Activated CD4-positive, alpha-beta T cell treated with anti-CD3 and anti-CD28 coated beads for 36 hours (primary cell): ENCODE data around the gene UGT1A7. TPM values are rescaled to one million over a fixed set of nuclear protein-coding genes. Genes with fewer than 3 reads are reported as not detected.
"Not testable (repeated sequence)": the region's sequence is repeated elsewhere in the genome, so short reads cannot be mapped to it uniquely, and the experiment has no call there.

Experiments used
- ATAC-seq: fragments of 200-7000 bp; cut with Tn5 transposase; one replicate; pipeline ENCODE4 v1.10.0; 2021; ENCODE audit warnings: mild to moderate bottlenecking, moderate library complexity
- CTCF ChIA-PET: fragments of 350-600 bp; sonication (Branson Sonifier 250); formaldehyde crosslinking; loops from one replicate; lab custom pipeline; 2021; ENCODE audit warnings: antibody characterized with exemption; lab: Charles Lee
- POLR2A ChIA-PET: fragments of 350-600 bp; sonication (Branson Sonifier 250); formaldehyde crosslinking; loops from one replicate; lab custom pipeline; 2021; ENCODE audit warnings: antibody characterized with exemption, inconsistent platforms; lab: Charles Lee
- DNase-seq: peaks from one replicate; pipeline ENCODE4 v3.0.0-alpha.2; 2020
- H3K27ac Mint-ChIP-seq: one replicate; pipeline ENCODE4 v1.8.0; 2021; ENCODE audit warnings: mixed read lengths
- H3K27me3 Mint-ChIP-seq: one replicate; pipeline ENCODE4 v1.8.0; 2021; ENCODE audit warnings: mixed read lengths
- H3K36me3 Mint-ChIP-seq: one replicate; pipeline ENCODE4 v1.8.0; 2021; ENCODE audit warnings: low read depth, mixed read lengths
- H3K4me1 Mint-ChIP-seq: one replicate; pipeline ENCODE4 v1.8.0; 2021; ENCODE audit warnings: mixed read lengths
- H3K4me3 Mint-ChIP-seq: one replicate; pipeline ENCODE4 v1.8.0; 2021; ENCODE audit warnings: mild to moderate bottlenecking, moderate library complexity, mixed read lengths
- H3K9me3 Mint-ChIP-seq: one replicate; pipeline ENCODE4 v1.8.0; 2021; ENCODE audit warnings: low read depth, mixed read lengths
- intact Hi-C, 2 experiments: fragments of 100-400 bp; cut with DNase I in 1 of 2; cut with micrococcal nuclease in 1 of 2; formaldehyde crosslinking; loops; one replicate each; pipeline versions ENCODE4 v1.14.2 to v1.15.1; 2022 to 2024; cut with DNase I, micrococcal nuclease
- total RNA-seq, 2 experiments: library from RNA; stranded (reverse); gene quantifications; one replicate each; pipeline ENCODE4 v1.2.3, GENCODE V29; 2021

Gene UGT1A7
- total RNA-seq, 2 experiments from 2014 or later, result not detected

DNA sequence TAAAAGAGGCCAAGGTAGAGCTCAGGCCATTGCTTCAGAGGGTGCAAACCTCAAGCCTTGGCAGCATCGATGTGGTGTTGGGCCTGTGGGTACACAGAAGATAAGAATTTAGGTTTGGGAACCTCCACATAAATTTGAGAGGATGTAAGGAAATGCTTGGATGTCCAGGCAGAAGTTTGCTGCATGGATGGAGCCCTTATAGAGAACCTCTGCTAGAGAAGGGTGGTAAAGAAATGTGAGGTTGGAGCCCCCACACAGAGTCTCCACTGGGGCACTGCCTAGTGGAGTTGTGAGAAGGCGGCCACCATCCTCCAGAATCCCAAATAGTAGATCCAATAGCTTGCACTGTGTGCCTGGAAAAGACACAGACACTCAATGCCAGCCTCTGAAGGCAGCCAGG is 69.0 kb downstream of the UGT1A7 start:
- H3K4me1 Mint-ChIP-seq, DNase-seq, H3K27ac Mint-ChIP-seq, H3K9me3 Mint-ChIP-seq, H3K4me3 Mint-ChIP-seq, ATAC-seq, POLR2A ChIA-PET, intact Hi-C loops, H3K36me3 Mint-ChIP-seq: not testable (repeated sequence)
- CTCF ChIA-PET, result interaction anchor here (0.7 kb wide), 1 partner anchor 58 kb away, joined by 3 read pairs; no protein-coding TSS in a partner anchor
- peaks cover 24% of the 10 kb centered on the region for H3K27me3 Mint-ChIP-seq

DNA sequence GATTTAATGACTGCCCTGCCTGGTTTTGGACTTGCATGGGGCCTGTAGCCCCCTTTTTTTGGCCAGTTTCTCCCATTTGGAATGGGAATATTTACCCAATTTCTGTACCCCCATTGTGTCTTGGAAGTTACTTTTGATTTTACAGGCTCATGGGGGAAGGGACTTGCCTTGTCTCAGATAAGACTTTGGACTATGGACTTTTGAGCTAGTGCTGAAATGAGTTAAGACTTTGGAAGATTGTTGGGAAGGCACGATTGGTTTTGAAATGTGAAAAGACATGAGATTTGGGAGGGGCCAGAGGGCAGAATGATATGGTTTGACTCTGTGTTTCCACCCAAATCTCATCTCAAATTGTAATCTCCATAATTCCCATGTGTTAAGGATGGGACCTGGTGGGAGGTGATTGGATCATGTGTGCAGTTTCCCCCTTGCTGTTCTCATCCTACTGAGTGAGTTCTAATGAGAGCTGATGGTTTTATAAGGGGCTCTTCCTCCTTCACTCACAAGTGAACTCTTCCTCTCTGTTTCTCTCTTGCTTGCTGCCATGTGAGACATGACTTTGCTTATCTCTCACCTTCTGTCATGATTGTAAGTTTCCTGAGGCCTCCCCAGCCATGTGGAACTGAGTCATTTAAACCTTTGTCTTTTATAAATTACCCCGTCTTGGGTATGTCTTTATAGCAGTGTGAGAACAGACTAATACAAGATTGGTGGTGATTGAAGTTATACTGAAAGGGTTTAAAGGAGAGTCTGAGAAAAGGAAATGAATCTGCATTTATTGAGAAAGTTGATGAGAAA is 69.7 kb downstream of the UGT1A7 start:
- H3K27ac Mint-ChIP-seq, H3K4me3 Mint-ChIP-seq, H3K9me3 Mint-ChIP-seq, H3K36me3 Mint-ChIP-seq, DNase-seq, H3K4me1 Mint-ChIP-seq, ATAC-seq, POLR2A ChIA-PET, intact Hi-C loops: not testable (repeated sequence)
- H3K27me3 Mint-ChIP-seq, result peaks cover 23% of the 10 kb centered on the region
- CTCF ChIA-PET, result interaction anchor here (0.7 kb wide), 1 partner anchor 59 kb away, joined by 3 read pairs; no protein-coding TSS in a partner anchor

DNA sequence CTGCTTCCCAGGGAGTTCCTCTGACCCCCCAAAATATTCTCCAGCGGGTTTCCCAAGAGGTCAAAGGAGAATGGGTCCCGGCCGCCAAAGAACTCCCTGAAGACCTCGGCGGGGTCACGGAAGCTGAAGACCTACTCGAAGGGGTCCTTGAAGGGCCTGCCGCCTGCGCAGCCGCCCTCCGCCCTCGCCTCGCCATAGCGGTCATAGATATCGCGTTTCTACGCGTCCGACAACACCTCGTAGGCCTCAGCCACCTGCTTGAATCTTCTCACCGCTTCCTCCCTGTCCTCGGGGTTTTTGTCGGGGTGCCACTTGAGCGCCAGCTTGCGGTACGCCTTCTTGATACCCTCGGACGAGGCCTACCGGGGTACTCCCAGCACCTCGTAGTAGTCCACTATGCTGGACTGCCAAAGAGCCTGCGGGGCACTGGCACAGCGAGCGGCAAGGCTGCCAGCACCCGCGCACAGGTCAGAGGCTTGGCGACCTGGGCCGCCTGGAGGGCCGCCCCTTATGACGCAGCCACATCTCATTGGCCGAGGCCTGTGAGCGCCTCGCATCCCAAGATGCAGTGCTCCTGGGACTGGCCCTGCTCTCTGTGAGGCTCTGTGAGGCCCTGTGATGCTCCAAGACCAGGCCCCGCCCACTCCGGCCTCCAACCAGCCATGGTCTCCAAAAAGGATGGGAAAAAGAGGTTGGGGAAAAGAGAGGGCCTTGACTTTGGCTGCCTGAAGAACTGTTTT is 73.3 kb downstream of the UGT1A7 start:
- ChIA-PET POLR2A (no interaction called here), CTCF (no interaction called here)
- Mint-ChIP-seq H3K27ac (no peak overlapping the region), H3K27me3 (peaks cover 7% of the 10 kb centered on the region), H3K36me3 (no peaks in the 10 kb centered on the region), H3K4me3 (no peak overlapping the region), H3K9me3 (peaks cover 4% of the 10 kb centered on the region), H3K4me1 (no peaks in the 10 kb centered on the region)
- DNase-seq, result no peak
- intact Hi-C loops, result no loop called here
- no peak for ATAC-seq

DNA sequence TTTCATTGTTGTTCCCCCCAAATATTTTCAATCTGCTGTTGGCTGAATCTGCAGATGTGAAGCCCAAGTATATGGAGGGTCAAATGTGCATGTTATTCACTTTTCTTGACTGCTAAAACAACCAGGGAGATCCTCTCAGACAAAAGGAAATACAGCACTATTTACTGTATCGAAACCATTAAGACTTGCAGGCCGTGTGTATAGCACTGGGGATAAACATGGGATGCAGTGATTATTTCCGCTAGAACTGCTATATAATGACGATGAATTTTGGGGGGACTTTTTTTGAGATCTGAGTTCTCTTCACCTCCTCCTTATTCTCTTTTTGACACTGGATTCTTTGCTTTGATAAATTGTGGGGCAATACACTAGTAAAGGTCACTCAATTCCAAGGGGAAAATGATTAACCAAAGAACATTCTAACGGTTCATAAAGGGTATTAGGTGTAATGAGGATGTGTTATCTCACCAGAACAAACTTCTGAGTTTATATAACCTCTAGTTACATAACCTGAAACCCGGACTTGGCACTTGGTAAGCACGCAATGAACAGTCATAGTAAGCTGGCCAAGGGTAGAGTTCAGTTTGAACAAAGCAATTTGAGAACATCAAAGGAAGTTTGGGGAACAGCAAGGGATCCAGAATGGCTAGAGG is 74.9 kb downstream of the UGT1A7 start:
- H3K36me3 Mint-ChIP-seq, result no peaks in the 10 kb centered on the region
- H3K4me3 Mint-ChIP-seq, result no peak overlapping the region
- H3K9me3 Mint-ChIP-seq, result peaks cover 1% of the 10 kb centered on the region
- ATAC-seq, result no peak
- intact Hi-C loops, result no loop called here
- H3K27ac Mint-ChIP-seq, result no peak overlapping the region
- no peak for DNase-seq
- CTCF ChIA-PET, result no interaction called here
- POLR2A ChIA-PET, result no interaction called here
- no peaks in the 10 kb centered on the region for H3K4me1 Mint-ChIP-seq
- H3K27me3 Mint-ChIP-seq, result peaks cover 6% of the 10 kb centered on the region

DNA sequence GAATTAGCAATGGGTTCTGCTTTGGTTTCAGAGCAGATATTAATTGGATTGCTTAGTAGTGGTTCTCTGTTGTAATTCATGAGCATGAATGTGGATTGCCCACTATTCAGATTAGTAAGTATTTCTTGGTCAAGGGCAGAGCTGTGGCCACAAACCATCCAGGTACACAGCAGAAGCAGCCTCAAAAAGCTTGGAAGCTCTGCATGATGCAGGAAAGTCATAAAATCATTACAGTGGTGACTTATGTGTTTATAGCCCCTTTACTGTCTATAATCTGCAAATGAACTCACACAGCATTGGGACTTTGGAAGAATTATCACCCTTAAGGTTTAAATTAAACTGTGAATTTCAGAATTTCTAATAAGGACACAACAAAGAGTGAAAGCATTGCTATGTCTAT is 76.4 kb downstream of the UGT1A7 start:
- intact Hi-C loops, result no loop called here
- ATAC-seq, result no peak
- ChIA-PET POLR2A (no interaction called here), CTCF (no interaction called here)
- H3K4me1 Mint-ChIP-seq, result no peaks in the 10 kb centered on the region
- no peaks in the 10 kb centered on the region for H3K9me3 Mint-ChIP-seq
- no peak overlapping the region for H3K4me3 Mint-ChIP-seq
- H3K27me3 Mint-ChIP-seq, result no peaks in the 10 kb centered on the region
- no peaks in the 10 kb centered on the region for H3K36me3 Mint-ChIP-seq
- DNase-seq, result no peak
- H3K27ac Mint-ChIP-seq, result no peak overlapping the region

DNA sequence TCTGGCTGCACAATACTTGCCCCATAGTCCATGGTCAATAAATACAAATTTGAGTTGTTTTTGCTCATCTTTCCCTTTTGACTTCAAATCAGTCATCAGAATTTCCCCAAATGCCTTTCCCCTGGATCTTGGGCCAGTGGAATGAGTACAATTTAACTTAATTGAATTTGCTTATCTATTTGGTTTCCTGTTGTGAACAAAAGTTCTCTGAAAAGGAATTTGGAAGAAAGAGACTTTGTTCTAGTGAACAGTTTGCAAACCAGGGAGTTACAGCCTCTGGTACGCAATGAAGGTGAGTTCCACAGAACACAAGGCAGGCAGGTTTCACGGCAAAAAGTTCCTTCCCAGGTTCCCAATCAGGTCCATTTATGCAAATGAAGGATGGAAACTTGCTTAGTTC is 77.1 kb downstream of the UGT1A7 start:
- Mint-ChIP-seq H3K4me3 (no peak overlapping the region), H3K36me3 (no peaks in the 10 kb centered on the region), H3K27ac (no peak overlapping the region), H3K27me3 (peaks cover 6% of the 10 kb centered on the region), H3K4me1 (no peaks in the 10 kb centered on the region), H3K9me3 (no peaks in the 10 kb centered on the region)
- ChIA-PET CTCF (no interaction called here), POLR2A (no interaction called here)
- ATAC-seq, result no peak
- DNase-seq, result no peak
- intact Hi-C loops, result no loop called here

DNA sequence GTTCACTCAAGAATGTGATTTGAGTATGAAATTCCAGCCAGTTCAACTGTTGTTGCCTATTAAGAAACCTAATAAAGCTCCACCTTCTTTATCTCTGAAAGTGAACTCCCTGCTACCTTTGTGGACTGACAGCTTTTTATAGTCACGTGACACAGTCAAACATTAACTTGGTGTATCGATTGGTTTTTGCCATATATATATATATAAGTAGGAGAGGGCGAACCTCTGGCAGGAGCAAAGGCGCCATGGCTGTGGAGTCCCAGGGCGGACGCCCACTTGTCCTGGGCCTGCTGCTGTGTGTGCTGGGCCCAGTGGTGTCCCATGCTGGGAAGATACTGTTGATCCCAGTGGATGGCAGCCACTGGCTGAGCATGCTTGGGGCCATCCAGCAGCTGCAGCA is 78.3 kb downstream of the UGT1A7 start, which contains the start of gene UGT1A1:
TSS of gene UGT1A1 (plus strand) at position 228 of the 400 bp plus-strand sequence. CDS start at position 246, 18 bp downstream.
- Mint-ChIP-seq H3K27me3 (peaks cover 9% of the 10 kb centered on the region), H3K36me3 (no peaks in the 10 kb centered on the region), H3K27ac (no peak within 1 kb of the TSS), H3K4me1 (no peaks in the 10 kb centered on the region), H3K4me3 (no peak within 1 kb of the TSS), H3K9me3 (no peaks in the 10 kb centered on the region)
- ChIA-PET POLR2A (no interaction called here), CTCF (no interaction called here)
- ATAC-seq (no peak), DNase-seq (no peak)
- intact Hi-C loops, result no loop called here

DNA sequence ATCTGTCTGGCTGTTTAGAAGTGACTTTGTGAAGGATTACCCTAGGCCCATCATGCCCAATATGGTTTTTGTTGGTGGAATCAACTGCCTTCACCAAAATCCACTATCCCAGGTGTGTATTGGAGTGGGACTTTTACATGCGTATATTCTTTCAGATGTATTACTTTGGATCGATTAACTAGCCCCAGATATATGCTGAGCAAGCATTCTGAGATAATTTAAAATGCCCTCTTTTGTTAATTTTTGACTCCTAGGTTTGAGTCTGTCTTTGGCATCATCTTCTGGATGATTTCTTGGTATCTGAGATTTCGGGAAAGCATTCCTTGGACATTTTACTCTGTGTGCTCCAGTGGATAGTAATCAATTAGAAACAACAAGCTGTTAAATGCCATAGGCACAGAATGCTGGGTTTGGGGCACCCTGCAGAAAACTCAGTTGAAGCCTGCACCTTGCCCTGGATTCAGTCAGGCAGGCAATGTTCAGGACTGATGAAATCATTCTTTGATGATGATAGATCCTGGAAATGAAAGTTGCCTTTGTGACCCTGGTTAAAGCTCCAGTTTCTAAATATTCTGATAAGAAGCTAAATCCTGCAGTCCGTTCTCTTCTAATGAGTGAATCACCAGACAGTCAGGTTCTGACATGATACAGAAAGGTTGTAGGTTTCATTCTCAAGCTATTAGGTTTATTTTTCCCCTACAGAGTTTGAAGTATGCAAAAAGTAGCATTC is 79.5 kb downstream of the UGT1A7 start:
- POLR2A ChIA-PET, result no interaction called here

DNA sequence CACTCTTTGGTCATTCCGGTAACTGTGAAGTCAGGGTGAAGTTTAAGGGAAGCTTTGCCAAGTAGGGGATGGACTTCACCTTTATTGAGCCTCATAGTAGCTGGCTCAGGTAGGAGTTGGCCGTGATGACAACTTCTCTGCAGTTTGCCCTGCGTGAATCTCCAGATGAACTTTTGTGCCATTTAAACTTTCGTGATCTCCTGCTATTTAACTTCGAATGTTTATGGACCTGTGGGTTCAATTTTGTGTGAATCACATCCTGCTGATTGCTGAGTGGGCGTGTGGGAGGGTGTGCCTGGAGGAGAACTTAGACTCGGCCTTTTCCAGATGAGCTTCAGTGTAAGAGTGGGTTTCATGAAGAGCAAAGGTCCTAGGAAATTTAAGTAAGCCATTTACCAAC is 82.6 kb downstream of the UGT1A7 start:
- Mint-ChIP-seq H3K9me3 (no peaks in the 10 kb centered on the region), H3K4me3 (no peak overlapping the region), H3K27ac (no peak overlapping the region), H3K27me3 (peaks cover 19% of the 10 kb centered on the region), H3K4me1 (no peaks in the 10 kb centered on the region), H3K36me3 (no peaks in the 10 kb centered on the region)
- ChIA-PET POLR2A (no interaction called here), CTCF (no interaction called here)
- DNase-seq (no peak), ATAC-seq (no peak)
- intact Hi-C loops, result no loop called here

More for the DNA sequence above, 79.5 kb downstream of the UGT1A7 start:
- Mint-ChIP-seq H3K4me3 (no peak overlapping the region), H3K9me3 (no peaks in the 10 kb centered on the region), H3K4me1 (no peaks in the 10 kb centered on the region), H3K27ac (no peak overlapping the region), H3K27me3 (peaks cover 13% of the 10 kb centered on the region), H3K36me3 (no peaks in the 10 kb centered on the region)
- ATAC-seq (no peak), DNase-seq (no peak)
- CTCF ChIA-PET, result no interaction called here
- intact Hi-C loops, result no loop called here

DNA sequence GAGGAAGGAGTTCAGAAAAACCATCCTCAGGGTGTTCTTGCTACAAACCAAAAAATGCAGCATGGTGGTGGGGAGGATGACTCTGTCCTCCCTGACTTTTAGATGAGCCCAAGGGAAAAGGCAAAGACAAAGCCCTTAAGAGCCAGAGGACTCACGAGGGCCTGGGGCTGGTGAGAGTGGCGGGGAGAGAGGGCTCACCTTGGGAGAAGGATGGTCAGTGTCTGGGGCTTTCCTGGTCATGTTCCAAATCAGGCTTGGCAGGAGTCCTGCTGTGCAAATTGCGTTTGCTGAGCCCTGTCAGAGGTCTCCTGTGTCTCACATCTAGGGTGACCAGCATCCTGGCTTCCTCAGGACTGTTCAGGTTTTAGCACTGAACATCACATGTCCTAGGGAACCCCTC is 83.1 kb downstream of the UGT1A7 start:
- ATAC-seq (no peak), DNase-seq (no peak)
- Mint-ChIP-seq H3K4me3 (no peak overlapping the region), H3K4me1 (no peaks in the 10 kb centered on the region), H3K27ac (no peak overlapping the region), H3K27me3 (peaks cover 20% of the 10 kb centered on the region), H3K9me3 (no peaks in the 10 kb centered on the region), H3K36me3 (no peaks in the 10 kb centered on the region)
- intact Hi-C loops, result no loop called here
- POLR2A ChIA-PET, result no interaction called here
- CTCF ChIA-PET, result no interaction called here

DNA sequence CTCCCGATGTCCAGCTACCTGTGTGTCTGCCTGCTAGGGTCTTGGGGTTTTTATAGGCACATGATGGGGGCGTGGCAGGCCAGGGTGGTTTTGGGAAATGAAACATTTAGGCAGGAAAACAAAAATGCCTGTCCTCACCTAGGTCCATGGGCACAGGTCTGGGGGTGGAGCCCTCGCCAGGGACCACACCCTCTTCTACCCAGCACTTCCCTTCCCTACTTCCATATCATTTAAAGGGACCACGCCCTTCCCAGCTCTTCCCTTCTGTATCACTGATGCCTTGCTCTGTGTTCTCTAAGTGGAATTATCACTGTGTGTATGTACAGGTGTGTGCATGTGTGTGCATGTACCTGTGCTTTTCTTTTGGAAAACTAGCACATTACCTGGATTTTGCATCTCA is 84.7 kb downstream of the UGT1A7 start:
- ChIA-PET CTCF (no interaction called here), POLR2A (no interaction called here)

More for the DNA sequence above, 84.7 kb downstream of the UGT1A7 start:
- no peaks in the 10 kb centered on the region for H3K36me3 Mint-ChIP-seq
- no peak overlapping the region for H3K4me3 Mint-ChIP-seq
- H3K4me1 Mint-ChIP-seq, result no peaks in the 10 kb centered on the region
- no peak for ATAC-seq
- no peaks in the 10 kb centered on the region for H3K9me3 Mint-ChIP-seq
- peaks cover 20% of the 10 kb centered on the region for H3K27me3 Mint-ChIP-seq
- H3K27ac Mint-ChIP-seq, result no peak overlapping the region
- DNase-seq, result no peak
- intact Hi-C loops, result no loop called here
